HG03520 (cell line): ENCODE data around the gene RAD51B.
A peak's percentile ranks its signal among the peaks of the same experiment; 100 is the strongest.

ENCODE experiments used
- ATAC-seq: cut with Tn5 transposase; IDR thresholded peaks from one replicate; pipeline ENCODE4 v1.9.1; 2021; ENCODE audit warnings: mild to moderate bottlenecking, moderate library complexity; ENCODE audit not compliant: unreplicated experiment

RAD51B gene

DNA sequence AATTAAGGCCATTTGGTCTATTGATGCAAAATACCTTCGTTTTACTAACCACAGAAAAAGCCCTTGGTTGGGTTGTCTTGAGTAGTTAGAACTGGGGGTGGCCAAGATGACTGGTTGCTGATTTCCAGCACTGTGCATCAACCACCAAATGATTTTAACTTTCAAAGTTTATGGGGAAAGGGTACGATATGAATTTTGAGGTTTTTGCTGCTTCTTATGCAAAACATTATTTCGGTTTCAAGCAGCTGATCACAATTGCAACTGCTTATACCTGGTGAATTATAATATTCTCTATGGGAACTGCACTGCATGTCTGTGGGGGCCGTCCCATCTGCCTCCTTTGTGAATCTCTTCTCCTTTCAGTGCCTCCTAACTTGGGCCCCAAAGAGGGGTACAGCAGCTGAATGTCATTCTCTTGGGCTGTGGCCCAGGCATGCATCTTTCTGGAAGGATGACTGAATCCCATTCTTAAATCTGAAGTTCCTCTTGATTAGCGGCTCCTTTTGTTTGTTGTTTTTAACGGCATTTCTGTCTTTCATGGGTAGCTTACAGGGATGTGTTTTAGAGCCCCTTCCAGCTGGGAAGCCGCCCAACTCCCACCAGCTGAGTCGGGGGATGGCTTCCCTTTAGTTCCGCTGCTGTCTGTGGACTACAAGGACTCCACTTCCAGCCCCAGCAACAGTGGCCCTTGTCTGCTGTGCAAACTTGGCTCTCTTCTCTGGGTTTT lies 493.5 kb downstream of the RAD51B start:
- peak; percentile 86 for ATAC-seq

DNA sequence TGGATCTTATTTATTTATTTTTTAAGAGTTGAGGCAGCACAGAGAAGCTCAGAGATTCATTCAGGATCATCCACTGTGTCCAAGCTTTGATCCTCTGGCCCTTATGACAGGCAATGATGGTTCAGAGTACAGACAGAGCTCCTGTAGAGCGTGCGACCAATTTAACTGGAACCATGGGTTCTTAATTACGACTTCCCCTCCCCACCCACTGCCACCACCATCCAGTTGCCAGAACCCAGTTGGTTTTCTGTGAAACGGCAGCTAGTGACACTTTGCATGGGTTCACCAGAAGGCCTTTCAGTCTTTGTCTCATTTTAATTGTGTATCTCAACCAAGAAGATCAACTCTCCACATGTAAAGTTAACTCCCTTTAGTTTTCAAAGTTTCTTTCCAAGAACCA lies 495.1 kb downstream of the RAD51B start:
- no peak for ATAC-seq

DNA sequence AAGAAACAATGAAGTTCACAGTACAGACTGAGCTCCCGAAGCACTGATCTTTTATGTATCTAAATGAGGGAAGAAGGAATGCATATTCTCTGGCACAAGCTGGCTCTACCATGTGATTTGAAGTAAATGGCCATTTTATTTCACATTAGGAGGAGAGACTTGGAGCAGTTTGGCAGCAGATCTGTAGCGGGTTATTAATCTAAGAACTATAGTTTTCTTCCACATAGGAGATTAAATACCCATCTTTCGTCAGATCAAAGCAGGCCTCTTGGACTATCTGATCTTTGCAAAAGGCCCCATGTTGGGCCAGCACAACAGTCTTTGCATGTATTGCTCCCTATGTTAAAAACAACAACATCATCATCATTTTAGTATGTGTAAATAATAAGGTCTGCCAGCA lies 495.5 kb downstream of the RAD51B start:
- ATAC-seq, result no peak

DNA sequence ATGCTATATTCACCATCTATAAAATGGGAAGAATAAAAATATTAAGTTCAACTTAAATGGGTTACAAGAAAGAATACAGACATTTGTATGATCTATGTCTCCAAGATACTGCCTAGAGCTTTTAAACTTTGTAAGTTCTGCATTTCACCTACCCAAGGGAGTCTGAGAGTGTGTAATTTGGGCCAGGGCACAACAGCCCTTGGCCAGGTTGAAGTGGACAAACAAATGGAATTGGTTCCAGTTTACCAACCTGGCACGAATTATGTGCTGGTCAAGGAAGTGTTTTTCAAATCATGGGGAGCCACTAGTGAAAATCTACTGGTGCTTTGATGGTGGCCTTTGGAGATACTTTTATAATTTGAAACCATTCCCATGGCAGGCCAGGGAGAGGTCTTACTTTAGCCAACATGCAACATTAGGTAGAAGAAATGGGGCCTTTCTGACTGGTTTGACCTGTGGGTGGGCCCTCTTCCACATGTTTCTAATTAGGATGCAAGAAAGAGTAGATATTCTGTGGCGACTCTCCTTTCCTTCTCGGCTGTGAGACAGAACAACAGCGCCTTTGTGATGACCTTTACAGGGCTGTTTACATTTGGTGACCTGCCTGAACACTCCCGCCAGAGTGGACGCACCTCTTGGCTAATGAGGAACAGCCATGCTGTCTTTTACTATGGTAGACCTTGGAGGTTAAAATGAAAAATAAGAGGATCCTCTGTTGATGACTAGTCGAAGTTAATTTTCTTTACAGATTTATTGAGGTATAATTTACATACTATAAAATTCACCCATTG lies 496.7 kb downstream of the RAD51B start:
- ATAC-seq, result no peak

DNA sequence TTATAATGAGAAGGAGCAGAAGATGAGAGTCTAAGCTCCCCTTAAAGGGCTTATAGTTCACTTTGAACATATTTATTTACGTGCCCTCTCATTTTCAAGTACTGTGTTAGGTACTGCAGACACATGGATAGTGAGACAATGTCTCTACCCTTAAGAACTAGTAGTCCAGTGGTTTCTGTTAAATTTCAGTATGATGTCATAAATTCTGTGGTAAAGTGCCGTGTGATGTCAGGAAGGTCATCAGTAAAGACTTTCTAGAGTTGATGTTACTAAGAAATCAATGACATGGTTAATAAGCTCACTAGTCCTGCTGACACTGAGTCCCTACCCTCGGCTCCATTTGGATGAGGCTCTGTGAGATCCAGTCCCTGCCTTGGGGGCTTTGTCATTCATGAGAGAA lies 497.7 kb downstream of the RAD51B start:
- no peak for ATAC-seq

DNA sequence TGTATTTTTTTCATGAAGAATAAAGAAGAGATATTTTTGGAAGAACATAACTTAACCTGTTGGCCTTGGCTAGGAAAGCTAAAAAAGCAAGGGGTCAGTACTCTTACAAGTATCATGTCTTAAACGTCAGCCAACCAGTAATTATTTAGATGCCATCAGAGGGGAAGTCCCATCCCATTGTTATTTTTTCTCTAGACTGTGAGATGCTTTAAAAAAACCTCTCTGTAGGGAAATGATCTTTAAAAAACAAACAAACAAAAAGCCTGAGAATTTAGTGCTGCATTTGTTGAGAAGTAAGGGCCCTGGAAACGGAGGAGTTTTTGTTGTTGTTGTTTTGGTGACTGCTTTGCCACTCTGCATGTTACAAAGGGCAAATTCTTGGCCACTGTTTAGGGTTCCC lies 499.2 kb downstream of the RAD51B start:
- ATAC-seq, result no peak

DNA sequence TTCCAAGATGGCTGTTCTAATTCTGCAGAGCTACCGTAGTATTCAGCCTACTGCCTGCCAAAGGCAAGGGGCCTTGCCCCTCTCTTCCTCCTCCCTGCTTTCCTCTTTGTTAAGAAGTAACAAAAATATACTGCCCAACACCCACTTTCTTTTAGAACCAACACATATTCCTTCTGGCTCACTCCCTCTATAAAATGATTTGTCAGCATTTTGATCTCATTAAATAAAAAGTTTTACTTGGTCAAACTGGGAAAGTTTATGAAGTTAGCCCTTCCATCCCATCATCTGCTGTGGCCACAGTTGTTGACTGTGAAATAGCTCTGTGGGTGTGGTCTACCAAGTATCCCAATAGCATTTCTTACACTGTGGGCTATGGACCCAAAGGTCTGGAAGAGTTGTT lies 500.9 kb downstream of the RAD51B start:
- ATAC-seq, result no peak

DNA sequence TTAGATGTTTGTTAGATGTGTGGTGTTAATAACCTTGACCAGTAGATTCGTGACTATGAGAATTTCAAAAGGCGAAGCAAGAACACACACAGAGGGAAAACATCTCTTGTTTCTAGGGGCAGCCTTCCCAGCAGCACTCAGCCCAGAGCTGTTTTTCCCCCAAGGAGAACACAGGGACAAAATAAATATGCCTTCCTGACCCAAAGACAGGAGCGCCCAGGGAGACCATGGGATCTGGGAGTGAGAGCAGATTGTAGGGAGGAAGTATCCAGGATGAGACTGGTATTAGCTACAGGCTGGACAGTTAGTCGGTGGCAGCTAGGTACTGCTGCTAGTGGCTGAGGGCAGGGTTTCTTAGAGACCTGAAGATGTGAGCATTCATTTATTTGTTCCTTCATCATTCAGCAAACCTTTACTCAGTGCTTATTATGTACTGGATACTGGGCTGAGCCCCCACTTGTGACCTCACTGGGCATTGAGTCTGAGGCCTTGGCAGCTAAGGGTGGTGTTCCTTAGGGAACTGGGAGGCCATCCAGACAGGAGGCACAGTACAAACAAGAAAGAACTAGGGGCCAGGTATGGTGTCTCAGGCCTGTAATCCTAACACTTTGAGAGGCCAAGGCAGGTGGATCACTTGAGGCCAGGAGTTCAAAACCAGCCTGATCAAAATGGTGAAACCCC lies 503.5 kb downstream of the RAD51B start:
- ATAC-seq, result no peak

DNA sequence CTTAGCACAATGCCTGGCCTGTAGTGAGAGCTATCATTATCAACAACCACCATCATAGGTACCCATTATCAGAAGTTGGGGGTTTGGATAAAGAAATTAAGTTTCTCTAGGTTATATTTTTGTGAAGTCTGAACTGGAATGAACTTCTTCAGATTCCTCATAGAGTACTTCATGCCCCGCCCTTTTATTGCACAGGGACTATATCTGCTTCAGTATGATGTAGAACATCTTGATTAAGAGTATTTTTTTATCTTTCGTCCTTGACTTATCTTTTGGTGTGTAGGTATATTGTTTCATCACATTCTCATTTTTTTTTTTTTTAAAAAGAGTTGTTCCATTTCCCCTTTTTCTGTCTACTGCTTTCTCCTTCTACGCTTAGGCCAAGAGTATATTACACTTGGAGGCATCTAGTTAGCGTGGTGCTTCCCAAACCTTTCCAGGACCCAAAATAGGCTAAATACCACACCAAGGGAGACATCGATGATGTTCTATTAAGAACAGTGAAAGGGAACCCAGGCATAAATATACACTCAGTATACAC lies 505.8 kb downstream of the RAD51B start:
- no peak for ATAC-seq

DNA sequence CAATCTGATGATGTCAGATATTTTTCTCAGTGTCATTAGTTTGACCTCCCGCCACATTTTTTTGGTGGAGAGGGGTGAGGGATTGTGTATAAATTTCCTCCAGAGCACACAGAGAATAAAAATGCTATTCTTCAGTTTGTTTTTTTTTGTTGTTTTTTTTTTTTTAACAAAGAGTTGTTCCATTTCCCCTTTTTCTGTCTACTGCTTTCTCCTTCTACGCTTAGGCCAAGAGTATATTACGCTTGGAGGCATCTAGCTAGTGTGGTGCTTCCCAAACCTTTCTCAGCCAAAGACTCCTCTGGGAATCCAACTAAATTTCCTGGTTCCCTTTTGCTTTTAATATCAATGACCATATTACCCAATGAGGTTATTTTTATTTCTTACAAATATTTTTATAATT lies 507.7 kb downstream of the RAD51B start:
- no peak for ATAC-seq

DNA sequence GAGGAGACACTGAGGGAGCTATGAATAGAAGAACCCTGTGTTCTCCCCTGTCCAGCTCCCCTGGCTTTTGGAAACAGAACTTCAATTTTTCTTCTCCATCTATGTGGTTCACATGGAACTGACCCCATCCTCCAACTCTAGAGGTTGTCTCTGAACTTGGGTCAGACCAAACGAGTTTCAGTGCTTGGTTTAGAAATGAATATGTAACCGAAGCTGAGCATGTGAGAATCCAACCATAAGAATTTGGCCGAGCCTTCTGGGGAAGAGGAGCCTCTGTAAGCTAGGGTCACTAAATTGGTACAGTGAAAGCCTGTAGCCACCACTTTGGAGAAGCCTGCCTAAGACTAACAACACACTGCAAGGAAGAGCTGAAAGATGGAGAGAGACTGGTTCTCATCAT lies 508.9 kb downstream of the RAD51B start:
- no peak for ATAC-seq

DNA sequence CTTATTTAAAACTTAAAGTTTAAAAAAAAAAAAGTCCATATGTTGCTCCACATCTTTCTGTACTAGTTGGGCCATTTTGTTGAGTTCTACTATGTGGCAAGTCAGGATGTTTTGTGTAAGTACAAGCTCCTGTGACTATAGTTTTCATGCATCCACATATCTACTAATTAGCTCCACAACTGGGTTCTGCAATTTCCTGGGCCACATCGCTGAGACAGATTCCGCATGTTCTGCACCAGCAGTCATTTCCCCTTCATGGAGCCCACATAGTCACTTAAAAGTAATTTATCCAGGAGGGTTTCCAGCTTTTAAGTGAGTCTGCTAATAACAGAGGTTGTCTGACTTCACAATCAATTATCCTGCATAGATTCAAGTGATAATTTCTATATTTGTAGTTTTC lies 511.8 kb downstream of the RAD51B start:
- ATAC-seq, result no peak

DNA sequence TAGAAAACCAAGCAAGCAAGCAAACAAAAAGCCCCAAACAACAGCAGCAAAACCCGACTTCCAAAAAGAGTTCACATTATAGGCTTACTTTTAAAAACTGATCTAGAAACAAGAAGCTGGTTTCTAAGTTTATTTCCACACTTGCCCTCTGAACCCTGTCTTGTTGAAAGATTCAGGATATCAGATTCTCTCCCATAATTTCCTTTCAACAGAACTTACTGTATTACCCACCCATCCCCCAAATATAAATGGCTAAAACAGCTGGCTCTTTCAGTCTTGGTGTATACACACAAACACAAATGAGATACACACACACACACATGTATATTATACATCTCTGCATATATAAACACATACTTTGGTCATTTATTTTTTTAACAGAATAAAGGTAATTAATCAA lies 512.4 kb downstream of the RAD51B start:
- ATAC-seq, result no peak

DNA sequence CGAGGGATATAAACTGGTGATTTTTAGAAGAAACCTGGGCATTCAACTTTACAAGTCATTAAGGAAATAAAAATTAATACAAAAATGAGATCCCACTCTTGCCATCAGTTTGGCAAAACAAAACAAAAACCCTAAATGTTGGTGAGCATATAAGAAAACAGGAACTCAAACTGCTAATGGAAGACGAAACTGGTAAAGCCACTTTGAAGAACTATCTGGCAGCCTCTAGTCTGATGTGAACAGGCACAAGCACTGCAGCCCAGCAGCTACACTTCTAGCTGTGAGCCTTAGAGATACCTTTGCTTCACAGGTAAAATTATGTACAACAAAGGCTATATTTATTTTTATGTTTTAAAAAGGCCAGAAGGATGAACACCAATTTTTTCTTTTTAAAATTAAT lies 513.7 kb downstream of the RAD51B start:
- ATAC-seq, result no peak

DNA sequence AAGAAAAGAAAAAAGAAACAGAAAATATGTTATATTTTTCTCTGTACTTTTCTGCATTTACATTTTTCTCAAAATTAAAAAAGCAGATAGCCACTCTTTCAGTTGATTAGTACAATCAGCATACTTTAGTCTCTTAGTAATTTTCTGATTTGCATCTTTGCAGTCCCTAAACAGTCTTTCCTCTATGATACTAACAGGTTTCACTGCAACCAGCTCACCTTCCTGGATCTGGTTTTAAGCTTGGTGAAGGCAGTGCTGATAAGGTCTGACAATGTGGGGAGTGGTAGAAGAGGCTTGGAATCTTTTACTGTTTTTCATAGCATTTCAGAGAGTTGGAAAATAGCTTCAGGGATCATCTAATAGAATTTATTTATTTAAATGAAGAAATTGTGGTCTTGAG lies 515.7 kb downstream of the RAD51B start:
- no peak for ATAC-seq

DNA sequence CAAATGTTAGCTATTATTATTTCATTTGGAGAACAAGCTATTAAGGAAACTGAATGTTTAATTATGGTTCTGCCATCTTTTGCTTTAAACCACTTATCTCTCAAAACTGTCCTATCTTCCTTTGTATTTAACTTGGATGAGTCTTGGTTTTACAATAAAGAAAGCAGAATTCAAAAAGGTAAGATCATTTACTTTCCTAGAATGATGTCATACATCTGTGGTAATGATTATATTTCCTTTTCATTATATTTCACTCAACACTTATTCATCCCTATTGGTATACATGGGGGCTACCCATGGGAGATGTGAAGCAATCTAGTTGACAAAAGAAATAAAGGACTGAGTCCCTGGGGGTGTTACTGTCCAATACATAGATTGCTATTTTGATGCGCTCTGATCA lies 516.6 kb downstream of the RAD51B start:
- no peak for ATAC-seq

DNA sequence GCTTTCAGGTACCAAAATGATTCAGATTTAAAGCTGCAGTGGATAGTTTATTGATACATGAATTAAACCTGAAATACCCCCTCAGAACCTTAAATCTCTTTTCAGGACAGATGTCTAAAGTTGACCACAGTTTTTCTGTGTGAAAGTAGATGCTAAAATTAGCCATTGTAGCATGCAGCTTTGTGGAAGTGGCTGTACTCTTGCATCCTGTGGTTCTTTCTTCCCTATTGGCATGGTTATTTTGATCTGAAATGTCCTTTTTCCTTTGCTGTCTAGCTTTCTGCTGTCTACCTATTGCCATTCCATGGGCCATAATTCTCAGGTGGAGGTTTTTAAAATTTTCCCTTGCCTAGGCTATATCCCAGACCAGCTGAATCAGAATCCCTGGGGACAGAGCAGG lies 517.7 kb downstream of the RAD51B start:
- ATAC-seq, result no peak

DNA sequence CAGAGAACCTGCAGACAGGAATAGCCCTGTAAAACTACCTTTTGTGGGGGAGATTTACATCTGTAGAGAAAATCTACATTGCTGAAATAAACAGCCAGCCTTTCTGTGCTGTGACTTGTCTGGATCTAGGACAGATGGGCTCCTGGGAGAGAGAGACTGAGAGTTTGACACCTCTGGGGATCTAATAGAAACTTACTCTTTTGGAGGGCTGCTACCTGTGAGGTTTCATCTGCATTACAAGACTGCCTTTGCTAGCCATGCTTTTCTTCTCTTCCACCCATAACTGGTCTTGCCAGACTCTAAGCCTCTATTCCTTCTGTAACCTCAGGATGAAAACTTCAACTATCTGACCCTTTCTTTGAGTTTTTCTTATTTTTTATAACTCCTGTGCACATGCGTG lies 520.7 kb downstream of the RAD51B start:
- ATAC-seq, result no peak

DNA sequence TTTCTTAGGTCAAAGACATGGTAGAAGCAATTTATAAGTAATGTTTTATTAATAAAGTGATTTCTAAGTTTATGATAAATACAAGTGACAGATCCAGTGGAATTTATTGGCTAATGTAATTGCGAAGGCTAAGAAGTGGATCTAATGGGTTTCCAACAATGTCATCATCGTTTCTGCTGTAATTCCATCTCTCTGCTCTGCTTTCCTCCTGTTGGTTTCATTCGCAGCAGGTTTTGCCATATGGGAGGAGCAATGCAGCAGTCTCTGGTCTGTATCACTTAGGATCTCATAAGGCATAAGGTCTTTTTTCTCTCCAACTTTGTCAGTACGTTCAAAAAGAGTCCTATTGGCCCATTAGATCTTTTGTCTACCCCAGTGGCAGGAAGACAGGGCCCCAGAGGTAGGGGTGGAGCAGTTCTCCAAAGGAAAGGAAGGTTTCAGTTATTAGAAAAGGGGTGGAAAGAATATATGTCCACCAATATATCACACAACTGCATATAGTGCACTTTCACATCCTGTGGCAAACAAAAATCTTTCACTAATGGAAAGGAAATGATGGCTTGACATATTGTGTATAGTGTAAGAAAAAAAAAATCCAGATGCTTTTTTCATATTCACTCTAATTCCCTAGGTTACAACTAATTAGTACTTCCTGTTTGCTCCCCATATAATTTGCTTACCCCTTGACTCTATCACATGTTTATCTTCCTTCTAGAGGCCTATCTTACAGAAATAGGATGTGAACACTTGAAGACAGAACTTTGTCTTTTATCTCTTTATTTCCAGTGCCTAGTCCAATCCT lies 522.0 kb downstream of the RAD51B start:
- ATAC-seq, result no peak

DNA sequence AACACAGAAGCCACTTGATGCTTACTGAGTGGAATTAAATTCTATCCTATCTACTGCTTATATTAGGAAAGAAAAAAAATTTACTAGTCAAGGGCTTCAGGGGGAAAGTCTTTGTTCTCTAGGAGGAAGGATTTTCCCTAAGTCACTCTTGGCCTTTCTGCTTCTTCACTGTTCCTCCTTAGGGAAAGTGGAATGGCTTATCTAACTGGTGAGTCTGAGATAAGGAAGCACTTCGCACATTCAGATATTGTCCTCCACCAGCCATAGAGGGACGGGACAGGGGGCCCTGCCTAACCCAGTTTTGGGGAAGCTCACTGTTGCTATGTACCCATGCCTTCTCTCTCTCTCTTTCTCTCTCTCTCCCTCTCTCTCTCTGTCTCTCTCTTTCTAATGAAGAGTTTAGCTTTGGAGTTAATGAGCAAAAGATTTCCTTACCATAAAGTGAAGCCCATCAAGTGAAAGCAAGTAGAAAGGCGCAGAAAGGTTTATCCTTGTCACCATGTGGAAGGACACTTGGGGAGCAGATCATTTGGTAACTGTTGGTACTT lies 522.7 kb downstream of the RAD51B start:
- no peak for ATAC-seq
